C4-2B (cell line): Measurements from ENCODE around the gene CRIP2.

Experiments
- CTCF ChIP-seq: fragments of 450-650 bp; conservative IDR thresholded peaks from 2 replicates; pipeline ENCODE4 v1.5.1; 2017; ENCODE audit warnings: mild to moderate bottlenecking
- ZFX ChIP-seq: fragments of 450-650 bp; IDR thresholded peaks from 2 replicates; pipeline ENCODE4 v1.6.1; 2017

GRCh38 chr14:105445290-105445689 lies 29.3 kb upstream of the CRIP2 start:
- TF ChIP-seq CTCF (no peak), ZFX (no peak)
